H1 (cell line): ENCODE measurements around the gene TMEM108. TPM values are rescaled to one million over a fixed set of nuclear protein-coding genes. Genes with fewer than 3 reads are reported as not detected.

ENCODE experiments used
- CTCF ChIA-PET: fragments of 300-600 bp; sonication (Branson Sonifier 250); formaldehyde crosslinking; loops from one replicate; lab custom pipeline; 2021; ENCODE audit not compliant: partially characterized antibody; lab: Charles Lee
- POLR2A ChIA-PET: fragments of 300-600 bp; sonication (Branson Sonifier 250); formaldehyde crosslinking; loops from one replicate; lab custom pipeline; 2021; ENCODE audit warnings: inconsistent platforms; ENCODE audit not compliant: partially characterized antibody; lab: Charles Lee
- DNase-seq, 2 experiments: peaks; one replicate each; pipeline versions ENCODE4 v3.0.0 to v3.0.0-alpha.2; 2010 to 2022; ENCODE audit warnings: low spot score in 2 of 2, low read depth in 1 of 2, mixed read lengths in 1 of 2
- FAIRE-seq: peaks from 2 replicates; lab custom pipeline; 2011; peaks lifted over from hg19 to GRCh38; lab: Jason Lieb, UNC
- H2AFZ ChIP-seq: 2 replicates; pipeline ENCODE4 v1.8.1; 2012; ENCODE audit warnings: low read length, inconsistent platforms
- H2AK5ac ChIP-seq: 2 replicates; pipeline ENCODE4 v1.6.1; 2013; ENCODE audit warnings: low read depth, low read length
- H2BK120ac ChIP-seq: replicated peaks from 2 replicates; pipeline ENCODE3; 2013; ENCODE audit warnings: low read depth, low read length, inconsistent platforms
- H2BK12ac ChIP-seq: 2 replicates; pipeline ENCODE4 v1.6.1; 2013; ENCODE audit warnings: low read depth, low read length
- H2BK15ac ChIP-seq: 2 replicates; pipeline ENCODE4 v1.6.1; 2013; ENCODE audit warnings: low read length
- H2BK20ac ChIP-seq: 2 replicates; pipeline ENCODE4 v1.6.1; 2013; ENCODE audit warnings: low read length
- H2BK5ac ChIP-seq: 2 replicates; pipeline ENCODE4 v1.6.1; 2013; ENCODE audit warnings: low read depth, low read length
- H3K14ac ChIP-seq: 2 replicates; pipeline ENCODE4 v1.6.1; 2013; ENCODE audit warnings: inconsistent platforms; ENCODE audit not compliant: insufficient read length
- H3K18ac ChIP-seq: 2 replicates; pipeline ENCODE4 v1.6.1; 2013; ENCODE audit warnings: low read length; ENCODE audit errors: extremely low read depth
- H3K23ac ChIP-seq: 2 replicates; pipeline ENCODE4 v1.6.1; 2013; ENCODE audit warnings: inconsistent platforms; ENCODE audit not compliant: insufficient read length
- H3K23me2 ChIP-seq: 2 replicates; pipeline ENCODE4 v1.6.1; 2013; ENCODE audit warnings: low read depth, low read length
- H3K27ac ChIP-seq: 2 replicates; pipeline ENCODE4 v1.6.1; 2011; ENCODE audit warnings: low read depth, low read length, inconsistent platforms
- H3K27me3 ChIP-seq, 4 experiments: replicated peaks in 1 of 4; 1 replicate in 1 of 4; 2 replicates in 3 of 4; pipeline versions ENCODE4 v1.6.1 to v1.8.1; 2011 to 2013; ENCODE audit warnings: low read length in 3 of 4, mild to moderate bottlenecking in 3 of 4, inconsistent platforms in 2 of 4, mixed read lengths in 2 of 4, moderate library complexity in 1 of 4; ENCODE audit not compliant: control insufficient read depth in 3 of 4, insufficient read depth in 3 of 4; ENCODE audit errors: extremely low read depth in 1 of 4
- H3K36me3 ChIP-seq, 4 experiments: 2 replicates each; pipeline versions ENCODE4 v1.6.1 to v1.8.1; 2011 to 2013; ENCODE audit warnings: mild to moderate bottlenecking in 4 of 4, low read length in 3 of 4, moderate library complexity in 2 of 4, control low read depth in 1 of 4, inconsistent platforms in 1 of 4; ENCODE audit not compliant: insufficient read depth in 4 of 4, control insufficient read depth in 2 of 4
- H3K4ac ChIP-seq: replicated peaks from 2 replicates; pipeline ENCODE3; 2013; ENCODE audit warnings: low read length, low read depth, mixed read lengths, inconsistent platforms; ENCODE audit not compliant: insufficient read length
- H3K4me1 ChIP-seq, 4 experiments: replicated peaks in 1 of 4; 1 replicate in 1 of 4; 2 replicates in 3 of 4; pipeline versions ENCODE4 v1.6.1 to v1.8.1; 2011 to 2013; ENCODE audit warnings: low read length in 3 of 4, inconsistent platforms in 2 of 4, mixed read lengths in 1 of 4; ENCODE audit not compliant: insufficient read depth in 4 of 4, control insufficient read depth in 3 of 4
- H3K4me2 ChIP-seq, 2 experiments: 2 replicates each; pipeline versions ENCODE4 v1.6.1 to v1.8.1; 2011 to 2013; ENCODE audit warnings: low read depth in 2 of 2, low read length in 2 of 2, control low read depth in 1 of 2, inconsistent platforms in 1 of 2, mild to moderate bottlenecking in 1 of 2; ENCODE audit not compliant: insufficient read depth in 1 of 2
- H3K4me3 ChIP-seq, 4 experiments: fragments of 200-600, 300-600 bp in 1 of 4; sonication (generic), shearing (Covaris generic), sonication (Bioruptor Twin) in 1 of 4; 2 replicates each; pipeline versions ENCODE4 v1.5.1 to v1.8.1; 2011 to 2016; ENCODE audit warnings: low read length in 4 of 4, low read depth in 3 of 4, control low read depth in 2 of 4, inconsistent platforms in 2 of 4, mild to moderate bottlenecking in 2 of 4, mixed read lengths in 1 of 4, moderate library complexity in 1 of 4; ENCODE audit not compliant: insufficient read depth in 2 of 4; ENCODE audit errors: extremely low read depth in 1 of 4
- H3K56ac ChIP-seq: replicated peaks from 2 replicates; pipeline ENCODE3; 2013; ENCODE audit warnings: low read depth, mild to moderate bottlenecking, mixed read lengths, low read length, inconsistent platforms; ENCODE audit not compliant: insufficient read length
- H3K79me1 ChIP-seq: 2 replicates; pipeline ENCODE4 v1.6.1; 2013; ENCODE audit warnings: low read depth, low read length, control low read depth
- H3K79me2 ChIP-seq, 2 experiments: 2 replicates each; pipeline versions ENCODE4 v1.6.1 to v1.8.1; 2012 to 2013; ENCODE audit warnings: low read length in 2 of 2, mild to moderate bottlenecking in 2 of 2, inconsistent platforms in 1 of 2; ENCODE audit not compliant: insufficient read depth in 2 of 2, control insufficient read depth in 1 of 2
- H3K9ac ChIP-seq, 4 experiments: replicated peaks in 1 of 4; 1 replicate in 1 of 4; 2 replicates in 3 of 4; pipeline versions ENCODE4 v1.6.1 to v1.8.1; 2011 to 2013; ENCODE audit warnings: low read depth in 3 of 4, low read length in 3 of 4, control low read depth in 2 of 4, mild to moderate bottlenecking in 2 of 4, moderate library complexity in 2 of 4, inconsistent platforms in 1 of 4; ENCODE audit errors: extremely low read depth in 1 of 4
- H3K9me3 ChIP-seq, 2 experiments: 2 replicates each; pipeline versions ENCODE4 v1.6.1 to v1.8.1; 2012 to 2013; ENCODE audit warnings: mild to moderate bottlenecking in 2 of 2, moderate library complexity in 2 of 2, control low read depth in 1 of 2, inconsistent platforms in 1 of 2, low read depth in 1 of 2, low read length in 1 of 2, mixed read lengths in 1 of 2; ENCODE audit not compliant: insufficient read depth in 2 of 2
- H4K20me1 ChIP-seq, 2 experiments: replicated peaks in 1 of 2; 2 replicates each; pipeline versions ENCODE3 to v1.8.1; 2011 to 2013; ENCODE audit warnings: inconsistent platforms in 2 of 2, low read length in 2 of 2, mild to moderate bottlenecking in 1 of 2; ENCODE audit not compliant: insufficient read depth in 2 of 2, control insufficient read depth in 1 of 2
- H4K5ac ChIP-seq: 2 replicates; pipeline ENCODE4 v1.6.1; 2013; ENCODE audit warnings: low read length, low read depth, mixed read lengths, inconsistent platforms; ENCODE audit not compliant: insufficient read length
- H4K8ac ChIP-seq: 2 replicates; pipeline ENCODE4 v1.8.0; 2013; ENCODE audit warnings: mild to moderate bottlenecking, moderate library complexity, low read length, inconsistent platforms; ENCODE audit not compliant: insufficient read depth; ENCODE audit errors: extremely low read depth
- H4K91ac ChIP-seq: replicated peaks from 2 replicates; pipeline ENCODE3; 2013; ENCODE audit warnings: low read length, mixed read lengths, inconsistent platforms; ENCODE audit not compliant: insufficient read length
- BACH1 ChIP-seq: IDR thresholded peaks from 2 replicates; pipeline ENCODE4 v1.6.1; 2012; ENCODE audit warnings: low read length, improper control_type of control experiment
- BCL11A ChIP-seq, 2 experiments: IDR thresholded peaks; one replicate each; pipeline ENCODE4 v1.6.1; 2011; ENCODE audit warnings: low read depth in 2 of 2, low read length in 2 of 2, mild to moderate bottlenecking in 2 of 2
- CTBP2 ChIP-seq: IDR thresholded peaks from 2 replicates; pipeline ENCODE4 v1.7.0; 2011; ENCODE audit warnings: borderline replicate concordance, mild to moderate bottlenecking, moderate library complexity, mixed read lengths, low read length; ENCODE audit not compliant: insufficient read depth, insufficient read length
- EZH2 ChIP-seq: fragments of 200-600 bp; sonication (generic); IDR thresholded peaks from 2 replicates; pipeline ENCODE4 v1.7.1; 2012; ENCODE audit warnings: low read depth, mild to moderate bottlenecking, moderate library complexity, low read length, inconsistent platforms; ENCODE audit not compliant: severe bottlenecking
- KDM1A ChIP-seq: fragments of 200-600, 300-600 bp; sonication (generic); IDR thresholded peaks from 2 replicates; pipeline ENCODE4 v1.7.1; 2016; ENCODE audit warnings: mild to moderate bottlenecking, low read length, borderline replicate concordance
- POLR2A ChIP-seq, 2 experiments: IDR thresholded peaks; 1 replicate in 1 of 2; 2 replicates in 1 of 2; pipeline ENCODE4 v1.6.1; 2011; ENCODE audit warnings: low read depth in 2 of 2, low read length in 2 of 2, mild to moderate bottlenecking in 2 of 2; ENCODE audit errors: control extremely low read depth in 1 of 2
- RAD21 ChIP-seq, 2 experiments: IDR thresholded peaks in 1 of 2; conservative IDR thresholded peaks in 1 of 2; 2 replicates each; pipeline ENCODE4 v1.6.1; 2011; ENCODE audit warnings: low read depth in 2 of 2, low read length in 2 of 2, improper control_type of control experiment in 1 of 2, inconsistent platforms in 1 of 2, mild to moderate bottlenecking in 1 of 2, moderate library complexity in 1 of 2
- SIN3A ChIP-seq, 2 experiments: IDR thresholded peaks in 1 of 2; conservative IDR thresholded peaks in 1 of 2; 2 replicates each; pipeline ENCODE4 v1.6.1; 2011 to 2012; ENCODE audit warnings: low read length in 2 of 2, improper control_type of control experiment in 1 of 2, low read depth in 1 of 2, mild to moderate bottlenecking in 1 of 2
- SIX5 ChIP-seq: IDR thresholded peaks from 2 replicates; pipeline ENCODE4 v1.6.1; 2011; ENCODE audit warnings: mild to moderate bottlenecking, low read depth, low read length
- SP2 ChIP-seq: IDR thresholded peaks from 2 replicates; pipeline ENCODE4 v1.6.1; 2012; ENCODE audit warnings: mild to moderate bottlenecking, low read length, inconsistent platforms
- SUZ12 ChIP-seq: fragments of 200-600 bp; sonication (generic); IDR thresholded peaks from 2 replicates; pipeline ENCODE4 v1.6.1; 2012; ENCODE audit warnings: mild to moderate bottlenecking, inconsistent platforms, low read length, moderate library complexity, mixed read lengths
- ZNF274 ChIP-seq: IDR thresholded peaks from 2 replicates; pipeline ENCODE4 v1.7.0; 2012; ENCODE audit warnings: low read length, borderline replicate concordance; ENCODE audit errors: extremely low read depth
- WGBS, 2 experiments: shearing (Covaris generic) in 1 of 2; methylation state at CpG; one replicate each; pipeline versions ENCODE4 v1.1.6 to v1.1.7; 2013 to 2015; ENCODE audit warnings: low lambda C conversion rate in 2 of 2, mixed read lengths in 2 of 2, inconsistent platforms in 1 of 2, low coverage in 1 of 2, missing lambda C conversion rate in 1 of 2; ENCODE audit not compliant: insufficient replicate concordance in 2 of 2, insufficient coverage in 1 of 2, insufficient read length in 1 of 2; ENCODE audit errors: extremely low coverage in 1 of 2, missing lambda C conversion rate in 1 of 2; 5-methylcytosine and 5-hydroxymethylcytosine counted together
- polyA plus RNA-seq, 7 experiments: library from polyadenylated mRNA; depleted of rRNA in 3 of 7; stranded (reverse) in 5 of 7; unstranded in 2 of 7; fragments of >200 nt in 5 of 7; fragments of 200-250 nt in 2 of 7; gene quantifications; 1 replicate in 5 of 7; 2 replicates in 1 of 7; 4 replicates in 1 of 7; pipeline versions ENCODE4 v1.2.1 to v1.2.3, GENCODE V29; 2011 to 2013; ENCODE audit warnings: missing spikeins in 2 of 7, mixed read lengths in 2 of 7
- total RNA-seq: library from RNA; stranded (reverse); fragmentation: NEBNext Ultra II Directional; extraction: Animal tissue kit (Norgen Biotek cat#: 25700); gene quantifications from 2 replicates; pipeline ENCODE4 v1.2.1, GENCODE V29; 2021

The TMEM108 gene
- total and polyA plus RNA-seq, 2 of the 8 experiments (the other 6 are each of a cell fraction or from before 2014, with no cell fraction given): 14.3 to 16.2 TPM

GRCh38 chr3:133268726-133269134 lies 230.5 kb downstream of the TMEM108 start:
- no peaks in the 10 kb centered on the region for H4K20me1 ChIP-seq
- CTCF ChIA-PET: interaction anchor here (1.0 to 1.2 kb wide), 2 partner anchors 194 to 430 kb away, joined by 3 to 5 read pairs; no protein-coding TSS in a partner anchor
- WGBS, 2 experiments: 89% methylated on average over 1 of the region's 1 CpG; no CpG with 5 or more reads in 1 of the 2 experiments
- TF ChIP-seq BCL11A (IDR thresholded peaks at IDR 0.05; ENCODE audit: low read depth in 2 of 2, low read length in 2 of 2) (no peak), RAD21 (IDR thresholded peaks at IDR 0.05 in 1 of 2, conservative IDR thresholded peaks at IDR 0.05 in 1 of 2; ENCODE audit: low read depth in 2 of 2, low read length in 2 of 2) (no peak), KDM1A (no peak), POLR2A (IDR thresholded peaks at IDR 0.05; ENCODE audit: control extremely low read depth in 1 of 2, low read depth in 2 of 2, low read length in 2 of 2) (no peak), EZH2 (no peak), SUZ12 (no peak), ZNF274 (no peak), CTBP2 (no peak), BACH1 (no peak), SIX5 (no peak), SIN3A (conservative IDR thresholded peaks at IDR 0.05 in 1 of 2, IDR thresholded peaks at IDR 0.05 in 1 of 2; ENCODE audit: low read depth in 1 of 2, low read length in 2 of 2) (no peak), SP2 (no peak)

More at GRCh38 chr3:133268726-133269134, 230.5 kb downstream of the TMEM108 start:
- no peak overlapping the region for H3K4me3 ChIP-seq
- no peak overlapping the region for H4K8ac ChIP-seq
- no peak overlapping the region for H4K5ac ChIP-seq
- POLR2A ChIA-PET: no interaction called here
- H3K4me2 ChIP-seq: no peak overlapping the region
- peaks cover 2 to 4% (median 3%) of the 10 kb centered on the region in 4 experiments; a peak in 5 of 7 replicates for H3K4me1 ChIP-seq
- no peak overlapping the region for H4K91ac ChIP-seq
- H3K14ac ChIP-seq: no peak overlapping the region
- H2BK120ac ChIP-seq: no peak overlapping the region
- no peak overlapping the region for H2BK20ac ChIP-seq
- no peaks in the 10 kb centered on the region for H3K9me3 ChIP-seq
- H2BK5ac ChIP-seq: no peak overlapping the region
- no peak overlapping the region for H3K23ac ChIP-seq
- no peaks in the 10 kb centered on the region for H3K27me3 ChIP-seq
- DNase-seq: no peak
- H3K79me1 ChIP-seq: peaks cover 2% of the 10 kb centered on the region; the same call in 1 of the 2 replicates
- no peak overlapping the region for H3K4ac ChIP-seq
- H3K79me2 ChIP-seq: no peaks in the 10 kb centered on the region
- H3K56ac ChIP-seq: no peak overlapping the region
- no peak overlapping the region for H3K9ac ChIP-seq
- no peak overlapping the region for H2BK15ac ChIP-seq
- no peak overlapping the region for H2AK5ac ChIP-seq
- no peak for FAIRE-seq
- peaks cover 2% of the 10 kb centered on the region; the same call in 1 of the 2 replicates for H3K23me2 ChIP-seq
- H3K18ac ChIP-seq: no peak overlapping the region
- H2BK12ac ChIP-seq: no peak overlapping the region
- no peaks in the 10 kb centered on the region for H3K36me3 ChIP-seq
- H3K27ac ChIP-seq: no peak overlapping the region
- H2AFZ ChIP-seq: no peak overlapping the region
